H1 (cell line): ENCODE measurements around the gene UBR3. TPM values are rescaled to one million over a fixed set of nuclear protein-coding genes. Genes with fewer than 3 reads are reported as not detected.

Source experiments
- CTCF ChIA-PET: fragments of 300-600 bp; sonication (Branson Sonifier 250); formaldehyde crosslinking; loops from one replicate; lab custom pipeline; 2021; ENCODE audit not compliant: partially characterized antibody; lab: Charles Lee
- POLR2A ChIA-PET: fragments of 300-600 bp; sonication (Branson Sonifier 250); formaldehyde crosslinking; loops from one replicate; lab custom pipeline; 2021; ENCODE audit warnings: inconsistent platforms; ENCODE audit not compliant: partially characterized antibody; lab: Charles Lee
- DNase-seq, 2 experiments: peaks; one replicate each; pipeline versions ENCODE4 v3.0.0 to v3.0.0-alpha.2; 2010 to 2022; ENCODE audit warnings: low spot score in 2 of 2, low read depth in 1 of 2, mixed read lengths in 1 of 2
- FAIRE-seq: peaks from 2 replicates; lab custom pipeline; 2011; peaks lifted over from hg19 to GRCh38; lab: Jason Lieb, UNC
- H2AFZ ChIP-seq: 2 replicates; pipeline ENCODE4 v1.8.1; 2012; ENCODE audit warnings: low read length, inconsistent platforms
- H2AK5ac ChIP-seq: 2 replicates; pipeline ENCODE4 v1.6.1; 2013; ENCODE audit warnings: low read depth, low read length
- H2BK120ac ChIP-seq: replicated peaks from 2 replicates; pipeline ENCODE3; 2013; ENCODE audit warnings: low read depth, low read length, inconsistent platforms
- H2BK12ac ChIP-seq: 2 replicates; pipeline ENCODE4 v1.6.1; 2013; ENCODE audit warnings: low read depth, low read length
- H2BK15ac ChIP-seq: 2 replicates; pipeline ENCODE4 v1.6.1; 2013; ENCODE audit warnings: low read length
- H2BK20ac ChIP-seq: 2 replicates; pipeline ENCODE4 v1.6.1; 2013; ENCODE audit warnings: low read length
- H2BK5ac ChIP-seq: 2 replicates; pipeline ENCODE4 v1.6.1; 2013; ENCODE audit warnings: low read depth, low read length
- H3K14ac ChIP-seq: 2 replicates; pipeline ENCODE4 v1.6.1; 2013; ENCODE audit warnings: inconsistent platforms; ENCODE audit not compliant: insufficient read length
- H3K18ac ChIP-seq: 2 replicates; pipeline ENCODE4 v1.6.1; 2013; ENCODE audit warnings: low read length; ENCODE audit errors: extremely low read depth
- H3K23ac ChIP-seq: 2 replicates; pipeline ENCODE4 v1.6.1; 2013; ENCODE audit warnings: inconsistent platforms; ENCODE audit not compliant: insufficient read length
- H3K23me2 ChIP-seq: 2 replicates; pipeline ENCODE4 v1.6.1; 2013; ENCODE audit warnings: low read depth, low read length
- H3K27ac ChIP-seq: 2 replicates; pipeline ENCODE4 v1.6.1; 2011; ENCODE audit warnings: low read depth, low read length, inconsistent platforms
- H3K27me3 ChIP-seq, 4 experiments: replicated peaks in 1 of 4; 1 replicate in 1 of 4; 2 replicates in 3 of 4; pipeline versions ENCODE4 v1.6.1 to v1.8.1; 2011 to 2013; ENCODE audit warnings: low read length in 3 of 4, mild to moderate bottlenecking in 3 of 4, inconsistent platforms in 2 of 4, mixed read lengths in 2 of 4, moderate library complexity in 1 of 4; ENCODE audit not compliant: control insufficient read depth in 3 of 4, insufficient read depth in 3 of 4; ENCODE audit errors: extremely low read depth in 1 of 4
- H3K36me3 ChIP-seq, 4 experiments: 2 replicates each; pipeline versions ENCODE4 v1.6.1 to v1.8.1; 2011 to 2013; ENCODE audit warnings: mild to moderate bottlenecking in 4 of 4, low read length in 3 of 4, moderate library complexity in 2 of 4, control low read depth in 1 of 4, inconsistent platforms in 1 of 4; ENCODE audit not compliant: insufficient read depth in 4 of 4, control insufficient read depth in 2 of 4
- H3K4ac ChIP-seq: replicated peaks from 2 replicates; pipeline ENCODE3; 2013; ENCODE audit warnings: low read length, low read depth, mixed read lengths, inconsistent platforms; ENCODE audit not compliant: insufficient read length
- H3K4me1 ChIP-seq, 4 experiments: replicated peaks in 1 of 4; 1 replicate in 1 of 4; 2 replicates in 3 of 4; pipeline versions ENCODE4 v1.6.1 to v1.8.1; 2011 to 2013; ENCODE audit warnings: low read length in 3 of 4, inconsistent platforms in 2 of 4, mixed read lengths in 1 of 4; ENCODE audit not compliant: insufficient read depth in 4 of 4, control insufficient read depth in 3 of 4
- H3K4me2 ChIP-seq, 2 experiments: 2 replicates each; pipeline versions ENCODE4 v1.6.1 to v1.8.1; 2011 to 2013; ENCODE audit warnings: low read depth in 2 of 2, low read length in 2 of 2, control low read depth in 1 of 2, inconsistent platforms in 1 of 2, mild to moderate bottlenecking in 1 of 2; ENCODE audit not compliant: insufficient read depth in 1 of 2
- H3K4me3 ChIP-seq, 4 experiments: fragments of 200-600, 300-600 bp in 1 of 4; sonication (generic), shearing (Covaris generic), sonication (Bioruptor Twin) in 1 of 4; 2 replicates each; pipeline versions ENCODE4 v1.5.1 to v1.8.1; 2011 to 2016; ENCODE audit warnings: low read length in 4 of 4, low read depth in 3 of 4, control low read depth in 2 of 4, inconsistent platforms in 2 of 4, mild to moderate bottlenecking in 2 of 4, mixed read lengths in 1 of 4, moderate library complexity in 1 of 4; ENCODE audit not compliant: insufficient read depth in 2 of 4; ENCODE audit errors: extremely low read depth in 1 of 4
- H3K56ac ChIP-seq: replicated peaks from 2 replicates; pipeline ENCODE3; 2013; ENCODE audit warnings: low read depth, mild to moderate bottlenecking, mixed read lengths, low read length, inconsistent platforms; ENCODE audit not compliant: insufficient read length
- H3K79me1 ChIP-seq: 2 replicates; pipeline ENCODE4 v1.6.1; 2013; ENCODE audit warnings: low read depth, low read length, control low read depth
- H3K79me2 ChIP-seq, 2 experiments: 2 replicates each; pipeline versions ENCODE4 v1.6.1 to v1.8.1; 2012 to 2013; ENCODE audit warnings: low read length in 2 of 2, mild to moderate bottlenecking in 2 of 2, inconsistent platforms in 1 of 2; ENCODE audit not compliant: insufficient read depth in 2 of 2, control insufficient read depth in 1 of 2
- H3K9ac ChIP-seq, 4 experiments: replicated peaks in 1 of 4; 1 replicate in 1 of 4; 2 replicates in 3 of 4; pipeline versions ENCODE4 v1.6.1 to v1.8.1; 2011 to 2013; ENCODE audit warnings: low read depth in 3 of 4, low read length in 3 of 4, control low read depth in 2 of 4, mild to moderate bottlenecking in 2 of 4, moderate library complexity in 2 of 4, inconsistent platforms in 1 of 4; ENCODE audit errors: extremely low read depth in 1 of 4
- H3K9me3 ChIP-seq, 2 experiments: 2 replicates each; pipeline versions ENCODE4 v1.6.1 to v1.8.1; 2012 to 2013; ENCODE audit warnings: mild to moderate bottlenecking in 2 of 2, moderate library complexity in 2 of 2, control low read depth in 1 of 2, inconsistent platforms in 1 of 2, low read depth in 1 of 2, low read length in 1 of 2, mixed read lengths in 1 of 2; ENCODE audit not compliant: insufficient read depth in 2 of 2
- H4K20me1 ChIP-seq, 2 experiments: replicated peaks in 1 of 2; 2 replicates each; pipeline versions ENCODE3 to v1.8.1; 2011 to 2013; ENCODE audit warnings: inconsistent platforms in 2 of 2, low read length in 2 of 2, mild to moderate bottlenecking in 1 of 2; ENCODE audit not compliant: insufficient read depth in 2 of 2, control insufficient read depth in 1 of 2
- H4K5ac ChIP-seq: 2 replicates; pipeline ENCODE4 v1.6.1; 2013; ENCODE audit warnings: low read length, low read depth, mixed read lengths, inconsistent platforms; ENCODE audit not compliant: insufficient read length
- H4K8ac ChIP-seq: 2 replicates; pipeline ENCODE4 v1.8.0; 2013; ENCODE audit warnings: mild to moderate bottlenecking, moderate library complexity, low read length, inconsistent platforms; ENCODE audit not compliant: insufficient read depth; ENCODE audit errors: extremely low read depth
- H4K91ac ChIP-seq: replicated peaks from 2 replicates; pipeline ENCODE3; 2013; ENCODE audit warnings: low read length, mixed read lengths, inconsistent platforms; ENCODE audit not compliant: insufficient read length
- BCL11A ChIP-seq, 2 experiments: IDR thresholded peaks; one replicate each; pipeline ENCODE4 v1.6.1; 2011; ENCODE audit warnings: low read depth in 2 of 2, low read length in 2 of 2, mild to moderate bottlenecking in 2 of 2
- EZH2 ChIP-seq: fragments of 200-600 bp; sonication (generic); IDR thresholded peaks from 2 replicates; pipeline ENCODE4 v1.7.1; 2012; ENCODE audit warnings: low read depth, mild to moderate bottlenecking, moderate library complexity, low read length, inconsistent platforms; ENCODE audit not compliant: severe bottlenecking
- GABPA ChIP-seq: IDR thresholded peaks from 2 replicates; pipeline ENCODE4 v1.6.1; 2011; ENCODE audit warnings: mild to moderate bottlenecking, low read length, moderate library complexity, borderline replicate concordance; ENCODE audit not compliant: insufficient read depth
- GTF2F1 ChIP-seq: IDR thresholded peaks from 2 replicates; pipeline ENCODE4 v1.6.1; 2012; ENCODE audit warnings: low read depth, low read length, improper control_type of control experiment, borderline replicate concordance
- KDM5A ChIP-seq: fragments of 200-600 bp; IDR thresholded peaks from 2 replicates; pipeline ENCODE4 v1.7.1; 2012; ENCODE audit warnings: mild to moderate bottlenecking, low read length, inconsistent platforms, mixed read lengths
- NRF1 ChIP-seq: IDR thresholded peaks from 2 replicates; pipeline ENCODE4 v1.6.1; 2011; ENCODE audit warnings: mild to moderate bottlenecking, low read depth, low read length, improper control_type of control experiment
- POLR2AphosphoS5 ChIP-seq: IDR thresholded peaks from 2 replicates; pipeline ENCODE4 v1.6.1; 2011; ENCODE audit warnings: low read depth, low read length
- POU5F1 ChIP-seq: IDR thresholded peaks from 2 replicates; pipeline ENCODE4 v1.6.1; 2011; ENCODE audit warnings: low read depth, mild to moderate bottlenecking, low read length, moderate library complexity
- RAD21 ChIP-seq, 2 experiments: IDR thresholded peaks in 1 of 2; conservative IDR thresholded peaks in 1 of 2; 2 replicates each; pipeline ENCODE4 v1.6.1; 2011; ENCODE audit warnings: low read depth in 2 of 2, low read length in 2 of 2, improper control_type of control experiment in 1 of 2, inconsistent platforms in 1 of 2, mild to moderate bottlenecking in 1 of 2, moderate library complexity in 1 of 2
- SIRT6 ChIP-seq: IDR thresholded peaks from one replicate; pipeline ENCODE4 v1.7.1; 2012; ENCODE audit warnings: low read length, inconsistent platforms
- SP4 ChIP-seq: IDR thresholded peaks from 2 replicates; pipeline ENCODE4 v1.6.1; 2012; ENCODE audit warnings: low read length, inconsistent platforms
- USF2 ChIP-seq: IDR thresholded peaks from 2 replicates; pipeline ENCODE4 v1.6.1; 2011; ENCODE audit warnings: low read length, improper control_type of control experiment
- polyA plus RNA-seq, 7 experiments: library from polyadenylated mRNA; depleted of rRNA in 3 of 7; stranded (reverse) in 5 of 7; unstranded in 2 of 7; fragments of >200 nt in 5 of 7; fragments of 200-250 nt in 2 of 7; gene quantifications; 1 replicate in 5 of 7; 2 replicates in 1 of 7; 4 replicates in 1 of 7; pipeline versions ENCODE4 v1.2.1 to v1.2.3, GENCODE V29; 2011 to 2013; ENCODE audit warnings: missing spikeins in 2 of 7, mixed read lengths in 2 of 7
- total RNA-seq: library from RNA; stranded (reverse); fragmentation: NEBNext Ultra II Directional; extraction: Animal tissue kit (Norgen Biotek cat#: 25700); gene quantifications from 2 replicates; pipeline ENCODE4 v1.2.1, GENCODE V29; 2021

Gene UBR3
- total and polyA plus RNA-seq, 2 of the 8 experiments (the other 6 are each of a cell fraction or from before 2014, with no cell fraction given), result 3.7 to 17.7 TPM

GRCh38 chr2:170090229-170090628, 263.0 kb downstream of the UBR3 start:
- Histone ChIP-seq H3K79me2 (no peaks in the 10 kb centered on the region), H2AFZ (no peak overlapping the region), H2AK5ac (no peak overlapping the region), H3K4me1 (peaks cover 2 to 13% (median 12%) of the 10 kb centered on the region in 4 experiments; a peak in 4 of 7 replicates), H2BK12ac (no peak overlapping the region), H4K20me1 (no peaks in the 10 kb centered on the region), H3K9ac (no peak overlapping the region), H3K27ac (no peak overlapping the region), H3K79me1 (no peaks in the 10 kb centered on the region), H3K14ac (no peak overlapping the region), H4K5ac (no peak overlapping the region), H3K4me2 (no peak overlapping the region), H3K23me2 (no peaks in the 10 kb centered on the region), H3K23ac (no peak overlapping the region), H3K4ac (no peak overlapping the region), H3K18ac (no peak overlapping the region), H2BK20ac (no peak overlapping the region), H4K91ac (no peak overlapping the region), H2BK120ac (no peak overlapping the region), H4K8ac (no peak overlapping the region), H3K27me3 (peaks cover 0 to 1% (median 0%) of the 10 kb centered on the region in 4 experiments; a peak in 1 of 7 replicates), H2BK15ac (no peak overlapping the region), H3K4me3 (no peak overlapping the region), H3K56ac (no peak overlapping the region), H2BK5ac (no peak overlapping the region), H3K9me3 (peaks cover 14 to 16% of the 10 kb centered on the region in 2 experiments), H3K36me3 (peaks cover 0 to 3% (median 2%) of the 10 kb centered on the region in 4 experiments; a peak in 1 of 8 replicates)
- DNase-seq (no peak), FAIRE-seq (no peak)
- ChIA-PET POLR2A (no interaction called here), CTCF (interaction anchor here (0.6 kb wide), 1 partner anchor 8 kb away, joined by 3 read pairs; no protein-coding TSS in a partner anchor)
- TF ChIP-seq KDM5A, result no peak
- no peak for TF ChIP-seq BCL11A (IDR thresholded peaks at IDR 0.05; ENCODE audit: low read depth in 2 of 2, low read length in 2 of 2)
- TF ChIP-seq NRF1, result no peak
- TF ChIP-seq GTF2F1, result no peak
- TF ChIP-seq POLR2AphosphoS5, result no peak
- TF ChIP-seq USF2, result no peak
- TF ChIP-seq POU5F1, result no peak
- TF ChIP-seq RAD21 (IDR thresholded peaks at IDR 0.05 in 1 of 2, conservative IDR thresholded peaks at IDR 0.05 in 1 of 2; ENCODE audit: low read depth in 2 of 2, low read length in 2 of 2), result no peak
- no peak for TF ChIP-seq EZH2
- no peak for TF ChIP-seq SP4
- no peak for TF ChIP-seq SIRT6
- no peak for TF ChIP-seq GABPA
